ENCODE data around the gene LRRC66. TPM values are rescaled to one million over a fixed set of nuclear protein-coding genes. Genes with fewer than 3 reads are reported as not detected.

The LRRC66 gene
- total and polyA plus RNA-seq, 9 of the 15 experiments (the other 6 are each of a cell fraction or from before 2014, with no cell fraction given): not detected

- no peaks in the 10 kb centered on the region for H3K27me3 ChIP-seq (ENCODE audit: control insufficient read depth in 2 of 2, insufficient read depth in 2 of 2, low read length in 2 of 2)
- no peak overlapping the region for H3K4me3 ChIP-seq
- no peak overlapping the region for H3K4me2 ChIP-seq (ENCODE audit: insufficient read depth, low read length)
- CTCF ChIA-PET (ENCODE audit: low intra/inter-chr PET ratio): interaction anchor here (0.6 kb wide), 1 partner anchor 1022 kb away, joined by 3 read pairs; no protein-coding TSS in a partner anchor
- no peaks in the 10 kb centered on the region for H3K36me3 ChIP-seq (ENCODE audit: control insufficient read depth, insufficient read depth, low read length)
- FAIRE-seq (no peak), ATAC-seq (no peak), DNase-seq (ENCODE audit: extremely low read depth in 1 of 4, low spot score in 3 of 4) (no peak)
- no TSS peak for BruUV-seq (replicated peaks)
- no peaks in the 10 kb centered on the region for H3K79me2 ChIP-seq (ENCODE audit: control insufficient read depth, insufficient read depth, low read length)
- H4K20me1 ChIP-seq (replicated peaks; ENCODE audit: control insufficient read depth, insufficient read depth, low read length): no peaks in the 10 kb centered on the region
- 0% methylated on average over 3 of the region's 3 CpGs for WGBS (ENCODE audit: insufficient coverage, low coverage, missing lambda C conversion rate)
- no peak overlapping the region for H3K9ac ChIP-seq (ENCODE audit: insufficient read depth in 1 of 2, low read depth in 2 of 2, low read length in 2 of 2)
- POLR2A ChIA-PET: no interaction called here
- intact Hi-C loops (cut with micrococcal nuclease): no loop called here
- TF ChIP-seq POLR2A (conservative IDR thresholded peaks at IDR 0.05) (no peak), SIN3A (IDR thresholded peaks at IDR 0.05; ENCODE audit: borderline replicate concordance in 2 of 2, control insufficient read depth in 1 of 2, low read depth in 2 of 2, low read length in 2 of 2) (no peak), E2F5 (CRISPR knock-in tag; IDR thresholded peaks at IDR 0.05) (no peak), FOXK2 (conservative IDR thresholded peaks at IDR 0.05 in 1 of 2, IDR thresholded peaks at IDR 0.05 in 1 of 2; ENCODE audit: low read depth in 2 of 2) (no peak), NELFE (IDR thresholded peaks at IDR 0.05; ENCODE audit: insufficient read depth, insufficient read length) (no peak), KAT8 (IDR thresholded peaks at IDR 0.05; ENCODE audit: low read depth) (no peak), CAMTA2 (CRISPR knock-in tag; conservative IDR thresholded peaks at IDR 0.05) (no peak), NR3C1 (CRISPR knock-in tag; IDR thresholded peaks at IDR 0.05) (no peak), HES1 (IDR thresholded peaks at IDR 0.05; ENCODE audit: low read depth) (no peak), ELK3 (CRISPR knock-in tag; IDR thresholded peaks at IDR 0.05) (no peak), NFRKB (IDR thresholded peaks at IDR 0.05; ENCODE audit: low read depth) (no peak), THAP7 (CRISPR knock-in tag; IDR thresholded peaks at IDR 0.05) (no peak)
- no peaks in the 10 kb centered on the region for H3K9me1 ChIP-seq (ENCODE audit: control insufficient read depth, insufficient read depth, low read length)
- H3K27ac ChIP-seq (ENCODE audit: extremely low read depth, low read depth, low read length): no peak overlapping the region
- in situ Hi-C loops (cut with MboI): no loop called here
- H2AFZ ChIP-seq (ENCODE audit: low read depth, low read length): no peak overlapping the region
- no peaks in the 10 kb centered on the region; a peak in 1 of 5 replicates for H3K4me1 ChIP-seq (replicated peaks in 1 of 2; ENCODE audit: control insufficient read depth in 2 of 2, insufficient read depth in 2 of 2, low read length in 2 of 2)
- no peaks in the 10 kb centered on the region for H3K9me3 ChIP-seq (replicated peaks; ENCODE audit: control insufficient read depth, insufficient read depth, low read depth, low read length)
Measured at GRCh38 chr4:52016981-52017380, 3.2 kb downstream of the LRRC66 start.
